Activated B cell treated with CpG ODN at 0.5 μM for 24 hours (primary cell): Measurements from ENCODE around the gene MYOF. TPM values are rescaled to one million over a fixed set of nuclear protein-coding genes. Genes with fewer than 3 reads are reported as not detected.

Experiments
- ATAC-seq: fragments of 200-7000 bp; cut with Tn5 transposase; one replicate; pipeline ENCODE4 v1.10.0; 2021; ENCODE audit warnings: low read depth, mild to moderate bottlenecking, moderate library complexity
- CTCF ChIA-PET: fragments of 350-600 bp; sonication (Branson Sonifier 250); formaldehyde crosslinking; loops from one replicate; lab custom pipeline; 2021; ENCODE audit warnings: antibody characterized with exemption; lab: Charles Lee
- POLR2A ChIA-PET: fragments of 350-600 bp; sonication (Branson Sonifier 250); formaldehyde crosslinking; loops from one replicate; lab custom pipeline; 2021; ENCODE audit warnings: antibody characterized with exemption; lab: Charles Lee
- DNase-seq: peaks from one replicate; pipeline ENCODE4 v3.0.0; 2022
- H3K27ac Mint-ChIP-seq: one replicate; pipeline ENCODE4 v1.8.0; 2020; ENCODE audit warnings: mixed read lengths
- H3K27me3 Mint-ChIP-seq: one replicate; pipeline ENCODE4 v1.8.0; 2021; ENCODE audit warnings: mixed read lengths
- H3K36me3 Mint-ChIP-seq: one replicate; pipeline ENCODE4 v1.8.0; 2021; ENCODE audit warnings: low read depth, mixed read lengths
- H3K4me1 Mint-ChIP-seq: one replicate; pipeline ENCODE4 v1.8.0; 2021; ENCODE audit warnings: mixed read lengths
- H3K4me3 Mint-ChIP-seq: one replicate; pipeline ENCODE4 v1.8.0; 2020; ENCODE audit warnings: mild to moderate bottlenecking, mixed read lengths
- H3K9me3 Mint-ChIP-seq: one replicate; pipeline ENCODE4 v1.8.0; 2020; ENCODE audit warnings: mixed read lengths
- intact Hi-C: fragments of 100-400 bp; cut with micrococcal nuclease; formaldehyde crosslinking; loops from one replicate; pipeline ENCODE4 v1.15.1; 2024
- total RNA-seq: library from RNA; stranded (reverse); gene quantifications from 2 replicates; pipeline ENCODE4 v1.2.3, GENCODE V29; 2022
- TF ChIP-seq, protein P1 (sequence below): fragments of 200-600 bp; IDR thresholded peaks from one replicate; pipeline ENCODE4 v1.8.0; 2022; ENCODE audit warnings: antibody characterized with exemption, mild to moderate bottlenecking

MYOF gene
- total RNA-seq, 1 donor from 2014 or later = 0.09 TPM

DNA sequence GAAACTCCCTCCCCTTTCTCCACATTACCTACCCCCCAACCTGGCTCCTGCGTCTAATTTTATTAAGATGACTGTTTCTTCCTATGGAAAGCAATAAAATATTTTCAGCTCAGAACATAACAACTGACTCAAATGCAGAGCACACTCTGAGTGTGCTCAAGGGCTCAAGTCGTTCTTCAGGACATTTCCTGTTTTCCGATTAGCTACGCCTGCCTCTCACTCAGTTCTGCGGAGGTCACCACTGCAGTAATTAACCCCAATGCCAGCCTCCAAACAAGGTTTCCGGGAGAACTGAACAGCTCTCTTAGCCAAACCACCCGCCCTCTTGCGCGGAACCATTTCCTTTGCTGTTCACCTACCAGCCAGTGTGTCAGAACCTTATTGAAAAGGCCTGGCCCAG is 19.3 kb downstream of the MYOF start:
- no peak overlapping the region for H3K27ac Mint-ChIP-seq
- no peak for DNase-seq
- no peaks in the 10 kb centered on the region for H3K27me3 Mint-ChIP-seq
- TF ChIP-seq, protein P1, sequence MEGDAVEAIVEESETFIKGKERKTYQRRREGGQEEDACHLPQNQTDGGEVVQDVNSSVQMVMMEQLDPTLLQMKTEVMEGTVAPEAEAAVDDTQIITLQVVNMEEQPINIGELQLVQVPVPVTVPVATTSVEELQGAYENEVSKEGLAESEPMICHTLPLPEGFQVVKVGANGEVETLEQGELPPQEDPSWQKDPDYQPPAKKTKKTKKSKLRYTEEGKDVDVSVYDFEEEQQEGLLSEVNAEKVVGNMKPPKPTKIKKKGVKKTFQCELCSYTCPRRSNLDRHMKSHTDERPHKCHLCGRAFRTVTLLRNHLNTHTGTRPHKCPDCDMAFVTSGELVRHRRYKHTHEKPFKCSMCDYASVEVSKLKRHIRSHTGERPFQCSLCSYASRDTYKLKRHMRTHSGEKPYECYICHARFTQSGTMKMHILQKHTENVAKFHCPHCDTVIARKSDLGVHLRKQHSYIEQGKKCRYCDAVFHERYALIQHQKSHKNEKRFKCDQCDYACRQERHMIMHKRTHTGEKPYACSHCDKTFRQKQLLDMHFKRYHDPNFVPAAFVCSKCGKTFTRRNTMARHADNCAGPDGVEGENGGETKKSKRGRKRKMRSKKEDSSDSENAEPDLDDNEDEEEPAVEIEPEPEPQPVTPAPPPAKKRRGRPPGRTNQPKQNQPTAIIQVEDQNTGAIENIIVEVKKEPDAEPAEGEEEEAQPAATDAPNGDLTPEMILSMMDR = no peak
- CTCF ChIA-PET = no interaction called here
- ATAC-seq = no peak
- POLR2A ChIA-PET = no interaction called here
- intact Hi-C loops = no loop called here
- peaks cover 18% of the 10 kb centered on the region for H3K4me1 Mint-ChIP-seq
- H3K9me3 Mint-ChIP-seq = no peaks in the 10 kb centered on the region
- H3K4me3 Mint-ChIP-seq = no peak overlapping the region
- no peaks in the 10 kb centered on the region for H3K36me3 Mint-ChIP-seq

DNA sequence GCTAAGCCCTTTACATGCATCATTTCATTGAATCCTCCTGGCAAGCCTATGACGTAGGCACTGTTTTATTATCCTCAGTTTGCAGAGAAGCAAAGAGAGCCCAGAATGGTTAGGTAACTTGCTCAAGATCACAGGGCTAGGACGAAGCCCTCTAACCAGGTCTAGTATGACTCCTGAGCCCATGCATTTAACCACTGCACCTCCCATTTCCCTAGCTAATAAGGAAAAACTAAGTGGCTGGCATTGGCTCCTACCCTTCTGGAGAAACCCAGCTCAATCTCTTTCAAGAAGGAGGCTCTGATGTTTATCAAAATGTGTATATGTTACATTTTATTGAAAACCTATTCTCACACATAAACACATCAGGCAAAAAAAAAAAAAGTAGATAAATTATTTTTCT is 19.8 kb downstream of the MYOF start:
- Mint-ChIP-seq H3K27ac (no peak overlapping the region), H3K4me3 (no peak overlapping the region), H3K9me3 (no peaks in the 10 kb centered on the region), H3K27me3 (no peaks in the 10 kb centered on the region), H3K36me3 (no peaks in the 10 kb centered on the region), H3K4me1 (peaks cover 18% of the 10 kb centered on the region)
- ChIA-PET CTCF (interaction anchor here (1.2 kb wide), 1 partner anchor 20 kb away, joined by 4 read pairs; the partner anchor contains the start of gene MYOF), POLR2A (no interaction called here)
- TF ChIP-seq, protein P1 = no peak
- no peak for DNase-seq
- no peak for ATAC-seq
- intact Hi-C loops = no loop called here

DNA sequence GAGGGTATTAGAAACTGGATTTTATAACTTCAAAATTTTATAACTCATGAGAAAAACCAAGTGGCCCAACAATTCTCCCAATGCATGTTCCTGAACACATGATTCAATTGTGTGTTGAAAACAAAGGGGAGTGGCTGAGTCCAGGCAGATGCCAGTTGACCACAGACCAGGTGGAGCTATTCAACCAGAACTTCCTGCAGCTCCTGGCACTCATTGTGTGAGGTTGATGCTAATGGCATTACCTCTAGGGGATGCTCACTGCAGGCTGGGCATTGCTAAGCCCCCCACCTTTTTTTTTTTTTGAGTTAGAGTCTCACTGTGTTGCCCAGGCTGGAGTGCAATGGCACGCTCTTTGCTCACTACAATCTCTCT is 20.3 kb downstream of the MYOF start:
- CTCF ChIA-PET = interaction anchor here (1.2 to 1.7 kb wide), 2 partner anchors 21 to 86 kb away, joined by 4 to 6 read pairs; partner anchors contain the start of gene MYOF
- Mint-ChIP-seq H3K4me1 (peaks cover 18% of the 10 kb centered on the region), H3K36me3 (no peaks in the 10 kb centered on the region), H3K9me3 (no peaks in the 10 kb centered on the region), H3K4me3 (no peak overlapping the region), H3K27ac (no peak overlapping the region), H3K27me3 (no peaks in the 10 kb centered on the region)
- ATAC-seq = no peak
- no peak for DNase-seq
- TF ChIP-seq, protein P1 = no peak
- intact Hi-C loops = no loop called here
- POLR2A ChIA-PET = no interaction called here

DNA sequence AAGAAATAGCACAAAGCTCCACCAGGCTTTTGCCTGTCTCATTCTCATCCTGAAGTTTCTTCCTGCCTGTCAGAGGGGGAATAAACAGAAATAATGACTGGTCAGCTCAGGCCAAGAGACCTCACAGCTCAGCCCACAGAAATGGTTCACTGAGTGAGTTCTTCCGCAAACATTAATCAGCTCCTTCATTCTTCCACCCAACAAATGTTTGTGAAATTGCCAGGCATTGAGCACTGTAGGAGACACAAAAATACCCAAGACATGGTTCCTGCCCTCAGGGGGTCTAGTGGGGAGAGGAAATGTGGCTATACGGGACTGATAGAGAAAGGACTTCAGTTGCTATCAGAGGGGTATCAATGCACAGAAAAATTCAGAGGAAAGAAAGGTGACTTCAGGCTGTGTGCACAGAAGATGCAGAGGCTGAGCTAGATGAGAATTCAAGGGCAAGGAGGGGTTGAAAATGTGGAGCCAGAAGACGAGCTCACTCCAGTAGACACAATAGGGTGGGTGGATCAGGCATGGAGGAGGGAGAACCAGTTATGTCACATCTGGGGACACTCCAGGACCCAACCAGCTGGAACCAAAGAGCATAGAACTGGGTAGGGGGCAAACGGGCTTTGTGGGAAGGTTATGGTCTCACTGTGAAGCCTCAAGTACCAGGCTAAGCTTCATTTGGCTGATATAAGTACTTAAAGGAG is 20.9 kb downstream of the MYOF start:
- TF ChIP-seq, protein P1 = no peak
- no peak overlapping the region for H3K4me3 Mint-ChIP-seq
- intact Hi-C loops = no loop called here
- H3K9me3 Mint-ChIP-seq = no peaks in the 10 kb centered on the region
- H3K27ac Mint-ChIP-seq = no peak overlapping the region
- no peaks in the 10 kb centered on the region for H3K27me3 Mint-ChIP-seq
- ChIA-PET POLR2A (no interaction called here), CTCF (interaction anchor here (1.2 to 1.7 kb wide), 2 partner anchors 21 to 85 kb away, joined by 4 to 6 read pairs; partner anchors contain the start of gene MYOF)
- DNase-seq (no peak), ATAC-seq (no peak)
- peaks cover 18% of the 10 kb centered on the region for H3K4me1 Mint-ChIP-seq
- H3K36me3 Mint-ChIP-seq = no peaks in the 10 kb centered on the region

DNA sequence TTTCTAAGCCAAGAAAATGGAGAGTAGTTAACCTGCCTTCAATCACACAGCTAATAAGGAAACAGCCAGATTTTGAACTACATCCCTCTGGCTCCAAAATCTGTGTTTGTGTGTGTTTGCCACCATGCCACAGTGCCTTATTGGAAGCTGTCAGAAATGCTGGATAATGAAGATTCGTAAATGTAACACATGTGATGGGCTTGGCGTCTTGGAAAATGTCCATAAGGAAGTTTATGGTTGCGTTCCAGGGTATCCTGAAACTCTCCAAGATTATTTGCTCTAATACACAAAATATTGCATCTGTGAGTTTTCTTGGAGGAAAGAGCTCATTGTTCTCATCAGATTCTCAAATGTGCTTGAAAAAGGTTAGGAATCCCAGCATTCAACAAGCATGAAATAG is 22.7 kb downstream of the MYOF start:
- ATAC-seq = no peak
- Mint-ChIP-seq H3K9me3 (no peaks in the 10 kb centered on the region), H3K27me3 (peaks cover 2% of the 10 kb centered on the region), H3K4me1 (peaks cover 18% of the 10 kb centered on the region), H3K4me3 (no peak overlapping the region), H3K27ac (no peak overlapping the region), H3K36me3 (no peaks in the 10 kb centered on the region)
- ChIA-PET CTCF (no interaction called here), POLR2A (no interaction called here)
- DNase-seq = no peak
- TF ChIP-seq, protein P1 = no peak
- intact Hi-C loops = no loop called here
